Suprapubic skin (tissue), 4 donors: ENCODE data around the gene SLC36A3. TPM values are rescaled to one million over a fixed set of nuclear protein-coding genes. Genes with fewer than 3 reads are reported as not detected.

ENCODE experiments used
- DNase-seq, 2 donors: peaks; one replicate each; pipeline ENCODE4 v3.0.0-alpha.2; 2019; ENCODE audit warnings: low spot score in 2 of 2
- H3K27ac ChIP-seq: fragments of 200-600 bp; sonication (generic); one replicate; pipeline ENCODE4 v1.5.1; 2019
- H3K27me3 ChIP-seq: fragments of 200-600 bp; sonication (generic); one replicate; pipeline ENCODE4 v1.5.1; 2019
- H3K36me3 ChIP-seq: fragments of 200-600 bp; sonication (generic); one replicate; pipeline ENCODE4 v1.5.1; 2019
- H3K4me1 ChIP-seq: fragments of 200-600 bp; sonication (generic); one replicate; pipeline ENCODE4 v1.5.1; 2019
- H3K4me3 ChIP-seq: fragments of 200-600 bp; sonication (generic); one replicate; pipeline ENCODE4 v1.5.1; 2019; ENCODE audit warnings: mild to moderate bottlenecking
- H3K9me3 ChIP-seq: fragments of 200-600 bp; sonication (generic); one replicate; pipeline ENCODE4 v1.5.1; 2019
- CTCF ChIP-seq, 2 donors: fragments of 200-600 bp in 1 of 2; fragments of 450-650 bp in 1 of 2; sonication (generic) in 1 of 2; IDR thresholded peaks; one replicate each; pipeline ENCODE4 v1.5.1; 2016 to 2019; ENCODE audit warnings: antibody characterized with exemption in 2 of 2, mild to moderate bottlenecking in 1 of 2, moderate library complexity in 1 of 2
- EP300 ChIP-seq: sonication (generic); formaldehyde crosslinking; IDR thresholded peaks from one replicate; pipeline ENCODE4 v1.6.1; 2017; ENCODE audit warnings: antibody characterized with exemption
- POLR2A ChIP-seq, 2 donors: fragments of 450-650 bp; IDR thresholded peaks; one replicate each; pipeline ENCODE4 v1.6.1; 2017; ENCODE audit warnings: antibody characterized with exemption in 2 of 2, mild to moderate bottlenecking in 2 of 2, moderate library complexity in 2 of 2
- POLR2AphosphoS5 ChIP-seq, 3 donors: sonication (generic); formaldehyde crosslinking; IDR thresholded peaks; one replicate each; pipeline ENCODE4 v1.6.1; 2017; ENCODE audit warnings: antibody characterized with exemption in 3 of 3
- WGBS: methylation state at CpG from one replicate; pipeline ENCODE4 v1.1.5; 2018; 5-methylcytosine and 5-hydroxymethylcytosine counted together
- total RNA-seq, 4 donors: library from RNA; depleted of rRNA; stranded (reverse); fragments of >200 nt; gene quantifications; one replicate each; pipeline ENCODE4 v1.1.0, GENCODE V29; 2016

Gene SLC36A3
- total RNA-seq, 4 donors from 2014 or later, result not detected

GRCh38 chr5:151254556-151254955, 49.0 kb downstream of the SLC36A3 start:
- Histone ChIP-seq H3K9me3 (no peaks in the 10 kb centered on the region), H3K4me1 (peaks cover 58% of the 10 kb centered on the region), H3K27ac (peak overlapping the region; percentile 31), H3K27me3 (no peaks in the 10 kb centered on the region), H3K4me3 (peak overlapping the region; percentile 83), H3K36me3 (no peaks in the 10 kb centered on the region)
- 38% methylated on average over 1 of the region's 1 CpG for WGBS
- TF ChIP-seq CTCF (IDR thresholded peaks at IDR 0.05), result no peak
- TF ChIP-seq POLR2AphosphoS5 (IDR thresholded peaks at IDR 0.05), result no peak
- no peak for TF ChIP-seq EP300
- no peak for TF ChIP-seq POLR2A (IDR thresholded peaks at IDR 0.05)
- DNase-seq, result no peak

DNA sequence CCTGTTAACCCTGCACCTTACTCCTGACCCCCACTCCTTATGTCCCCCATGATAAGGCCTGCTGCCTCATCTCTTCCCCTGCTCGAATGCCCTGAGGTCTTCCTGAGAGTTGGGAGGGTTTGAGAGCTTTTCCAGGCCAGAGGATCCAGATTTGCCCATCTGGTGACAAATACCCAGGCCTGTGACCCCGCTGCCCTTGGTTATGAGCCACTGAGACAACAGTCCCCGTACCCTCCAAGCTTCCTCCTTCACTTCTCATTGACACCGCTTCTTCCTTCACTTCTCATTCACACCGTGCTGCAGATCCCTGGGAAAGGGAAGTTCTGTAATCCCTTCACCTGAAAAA, 50.0 kb downstream of the SLC36A3 start:
- Histone ChIP-seq H3K9me3 (no peaks in the 10 kb centered on the region), H3K36me3 (no peaks in the 10 kb centered on the region), H3K27ac (peak overlapping the region; percentile 85), H3K27me3 (no peaks in the 10 kb centered on the region), H3K4me3 (peak overlapping the region; percentile 83), H3K4me1 (peaks cover 49% of the 10 kb centered on the region)
- 17% methylated on average over 5 of the region's 5 CpGs for WGBS
- TF ChIP-seq CTCF (IDR thresholded peaks at IDR 0.05) (no peak), EP300 (no peak), POLR2A (IDR thresholded peaks at IDR 0.05) (no peak), POLR2AphosphoS5 (IDR thresholded peaks at IDR 0.05) (no peak)
- DNase-seq, result peak in 1 of 2 donors; percentile 47

- Histone ChIP-seq H3K36me3 (no peaks in the 10 kb centered on the region), H3K4me3 (peak within 1 kb of the TSS; percentile 83), H3K9me3 (no peaks in the 10 kb centered on the region), H3K27ac (peak within 1 kb of the TSS; percentile 85), H3K4me1 (peaks cover 43% of the 10 kb centered on the region), H3K27me3 (no peaks in the 10 kb centered on the region)
- under 1% methylated on average over 48 of the region's 52 CpGs for WGBS
- TF ChIP-seq EP300 (no peak), POLR2A (IDR thresholded peaks at IDR 0.05) (peak in 1 of 2 donors; percentile 69), POLR2AphosphoS5 (IDR thresholded peaks at IDR 0.05) (peak in 2 of 3 donors; percentile 73 to 88), CTCF (IDR thresholded peaks at IDR 0.05) (no peak)
- peak; percentile 100 for DNase-seq
Measured at GRCh38 chr5:151252762-151253604, 50.6 kb downstream of the SLC36A3 start, which contains the start of gene GM2A. TSS of gene GM2A (plus strand) at chr5:151253185. CDS start at chr5:151253217, 32 bp downstream.

GRCh38 chr5:151251621-151252020, 51.9 kb downstream of the SLC36A3 start:
- no peaks in the 10 kb centered on the region for H3K36me3 ChIP-seq
- H3K27ac ChIP-seq, result no peak overlapping the region
- peaks cover 29% of the 10 kb centered on the region for H3K4me1 ChIP-seq
- WGBS, result 96% methylated on average over 4 of the region's 4 CpGs
- TF ChIP-seq POLR2A (IDR thresholded peaks at IDR 0.05) (no peak), CTCF (IDR thresholded peaks at IDR 0.05) (no peak), EP300 (no peak), POLR2AphosphoS5 (IDR thresholded peaks at IDR 0.05) (no peak)
- DNase-seq, result peak in 1 of 2 donors; percentile 60
- H3K9me3 ChIP-seq, result no peaks in the 10 kb centered on the region
- H3K4me3 ChIP-seq, result no peak overlapping the region
- H3K27me3 ChIP-seq, result no peaks in the 10 kb centered on the region

DNA sequence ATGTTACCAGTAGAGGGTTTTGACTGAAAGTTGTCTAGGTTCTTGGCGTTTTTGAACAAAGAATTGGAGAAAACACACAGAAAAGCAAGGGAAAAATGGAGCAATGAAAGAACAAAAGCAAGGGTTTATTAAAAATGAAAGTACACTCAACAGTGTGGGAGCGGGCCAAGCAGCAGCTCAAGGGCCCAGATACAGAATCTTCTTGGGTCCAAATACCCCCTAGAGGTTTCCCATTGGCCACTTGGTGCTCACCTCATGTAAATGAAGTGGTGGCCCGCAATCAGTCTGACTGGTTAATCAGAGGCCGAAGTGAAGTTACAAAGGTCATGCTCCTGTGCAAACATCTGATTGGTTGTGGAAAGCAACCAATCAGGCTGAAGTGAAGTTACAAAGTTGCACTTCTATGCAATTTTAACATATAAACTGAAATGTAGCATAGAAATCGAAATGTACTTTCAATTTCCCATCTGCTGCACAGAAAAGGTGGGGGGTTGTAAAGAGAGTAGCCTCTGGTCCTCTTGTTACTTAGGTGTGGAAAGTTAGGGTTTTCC, 52.5 kb downstream of the SLC36A3 start:
- H3K4me3 ChIP-seq, result no peak overlapping the region
- TF ChIP-seq POLR2AphosphoS5 (IDR thresholded peaks at IDR 0.05), result no peak
- no peak for TF ChIP-seq EP300
- TF ChIP-seq CTCF (IDR thresholded peaks at IDR 0.05), result no peak
- TF ChIP-seq POLR2A (IDR thresholded peaks at IDR 0.05), result no peak
- H3K4me1 ChIP-seq, result peaks cover 27% of the 10 kb centered on the region
- 89% methylated on average over 5 of the region's 5 CpGs for WGBS
- DNase-seq, result peak in 1 of 2 donors; percentile 18
- H3K9me3 ChIP-seq, result no peaks in the 10 kb centered on the region
- H3K27ac ChIP-seq, result no peak overlapping the region
- no peaks in the 10 kb centered on the region for H3K36me3 ChIP-seq
- H3K27me3 ChIP-seq, result no peaks in the 10 kb centered on the region
